Keratinocyte (primary cell): ENCODE measurements around the gene RAI1.

Experiments
- EZH2 ChIP-seq: IDR thresholded peaks from one replicate; pipeline ENCODE4 v1.6.1; 2012; ENCODE audit warnings: inconsistent platforms, mild to moderate bottlenecking, low read length, moderate library complexity
- TF ChIP-seq, protein P1 (sequence below), 3 experiments: IDR thresholded peaks in 1 of 3; conservative IDR thresholded peaks in 1 of 3; optimal IDR thresholded peaks in 1 of 3; 2 replicates in 2 of 3; 3 replicates in 1 of 3; pipeline versions ENCODE3 to v1.5.1; 2011; ENCODE audit warnings: low read length in 3 of 3, mild to moderate bottlenecking in 3 of 3, moderate library complexity in 2 of 3, control low read depth in 1 of 3, inconsistent platforms in 1 of 3; ENCODE audit not compliant: insufficient read depth in 2 of 3; ENCODE audit errors: extremely low read depth in 1 of 3

DNA sequence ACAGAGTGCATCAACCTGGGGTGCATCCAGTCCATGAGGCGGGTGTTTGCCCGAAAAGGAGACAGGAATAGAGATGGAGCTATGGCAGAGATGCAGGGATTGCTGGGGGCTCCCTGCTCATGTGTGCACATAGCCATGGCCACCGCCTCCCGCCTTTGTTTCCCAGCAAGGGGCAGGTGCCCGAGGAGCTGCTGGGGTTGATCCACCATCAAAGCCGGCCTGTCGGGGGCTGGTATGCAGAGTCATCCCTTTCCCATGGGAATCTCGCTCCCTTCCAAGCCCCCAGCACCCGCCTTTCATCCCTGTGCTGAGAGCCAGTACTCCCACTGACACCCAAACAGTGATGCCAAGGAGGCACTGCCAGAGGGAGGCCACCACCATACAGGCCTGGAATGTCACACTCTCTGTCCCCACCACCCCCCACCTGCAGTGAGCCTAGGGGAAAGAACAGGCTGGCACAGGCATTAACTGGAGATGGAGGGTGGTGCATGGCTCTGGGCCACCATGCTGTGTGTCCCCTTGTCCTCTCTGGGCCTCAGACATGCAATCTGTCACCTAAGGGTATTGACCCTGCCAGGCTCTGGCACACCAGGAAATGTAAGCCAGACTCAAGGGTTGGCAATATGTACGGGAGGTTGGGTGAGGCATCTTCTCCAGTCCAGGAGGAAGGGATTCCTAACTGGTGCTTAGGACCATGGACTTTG, 90.4 kb downstream of the RAI1 start:
- TF ChIP-seq, protein P1, sequence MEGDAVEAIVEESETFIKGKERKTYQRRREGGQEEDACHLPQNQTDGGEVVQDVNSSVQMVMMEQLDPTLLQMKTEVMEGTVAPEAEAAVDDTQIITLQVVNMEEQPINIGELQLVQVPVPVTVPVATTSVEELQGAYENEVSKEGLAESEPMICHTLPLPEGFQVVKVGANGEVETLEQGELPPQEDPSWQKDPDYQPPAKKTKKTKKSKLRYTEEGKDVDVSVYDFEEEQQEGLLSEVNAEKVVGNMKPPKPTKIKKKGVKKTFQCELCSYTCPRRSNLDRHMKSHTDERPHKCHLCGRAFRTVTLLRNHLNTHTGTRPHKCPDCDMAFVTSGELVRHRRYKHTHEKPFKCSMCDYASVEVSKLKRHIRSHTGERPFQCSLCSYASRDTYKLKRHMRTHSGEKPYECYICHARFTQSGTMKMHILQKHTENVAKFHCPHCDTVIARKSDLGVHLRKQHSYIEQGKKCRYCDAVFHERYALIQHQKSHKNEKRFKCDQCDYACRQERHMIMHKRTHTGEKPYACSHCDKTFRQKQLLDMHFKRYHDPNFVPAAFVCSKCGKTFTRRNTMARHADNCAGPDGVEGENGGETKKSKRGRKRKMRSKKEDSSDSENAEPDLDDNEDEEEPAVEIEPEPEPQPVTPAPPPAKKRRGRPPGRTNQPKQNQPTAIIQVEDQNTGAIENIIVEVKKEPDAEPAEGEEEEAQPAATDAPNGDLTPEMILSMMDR (optimal IDR thresholded peaks at IDR 0.05 in 1 of 3, IDR thresholded peaks at IDR 0.05 in 1 of 3, conservative IDR thresholded peaks at IDR 0.05 in 1 of 3; ENCODE audit: extremely low read depth in 1 of 3, insufficient read depth in 2 of 3, low read length in 3 of 3), result no peak
- TF ChIP-seq EZH2, result no peak
